Measurements from ENCODE around the gene LYL1.

LYL1 gene

DNA sequence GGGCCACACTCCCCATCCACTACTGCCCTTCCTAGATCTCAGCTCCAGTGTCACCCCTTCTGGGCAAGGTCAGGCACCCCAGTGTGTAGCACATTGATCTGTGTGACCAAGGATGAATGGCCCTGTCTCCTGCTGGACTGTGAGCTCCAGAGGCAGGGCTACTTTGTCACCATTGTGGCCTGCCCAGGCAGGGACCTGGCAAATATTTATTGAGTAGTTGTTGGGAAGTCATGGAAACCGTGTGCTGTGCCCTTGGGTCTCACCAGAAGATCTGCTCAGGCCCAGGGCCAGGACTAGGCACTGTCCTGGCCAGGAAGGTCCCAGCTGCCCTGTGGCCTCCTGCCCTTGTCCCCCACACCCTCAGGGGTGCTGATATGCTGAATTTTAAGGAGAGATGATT lies 25.9 kb upstream of the LYL1 start:
- DNase-seq = no peak

DNA sequence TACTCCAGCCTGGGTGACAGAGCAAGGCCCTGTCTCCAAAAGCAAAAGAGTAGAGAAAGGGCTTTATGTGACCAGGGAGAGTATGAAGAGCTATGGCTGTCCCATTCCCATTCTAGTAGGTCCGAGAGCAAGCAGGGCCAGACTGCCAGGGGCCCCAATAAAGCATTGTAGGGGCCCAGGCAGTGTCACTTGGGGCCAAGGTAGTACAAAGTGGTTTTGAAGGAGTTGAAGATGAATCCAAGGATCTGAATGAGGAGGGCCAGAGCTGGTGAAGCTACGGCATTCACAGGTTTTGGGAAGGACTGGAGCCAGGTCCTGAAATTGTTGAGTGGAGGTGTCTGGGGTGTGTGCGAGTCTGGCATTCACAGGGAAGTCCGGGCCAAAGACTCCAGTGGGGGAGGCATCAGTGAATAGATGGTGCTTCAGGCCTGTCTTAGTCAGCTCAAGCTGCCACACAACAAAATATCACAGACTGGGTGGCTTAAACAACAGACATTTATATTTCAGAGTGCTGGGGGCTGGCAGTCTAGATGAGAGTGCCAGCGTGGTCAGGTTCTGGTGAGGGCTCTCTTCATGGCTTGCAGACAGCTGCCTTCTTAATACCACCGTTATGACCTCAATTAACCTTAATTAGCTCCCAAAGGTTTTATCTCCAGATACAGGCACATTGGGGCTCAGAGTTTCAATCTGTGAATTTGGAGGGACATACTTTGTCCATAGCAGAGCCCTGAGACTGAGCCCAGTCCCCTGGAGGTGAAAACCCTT lies 25.3 kb upstream of the LYL1 start:
- no peak for DNase-seq

DNA sequence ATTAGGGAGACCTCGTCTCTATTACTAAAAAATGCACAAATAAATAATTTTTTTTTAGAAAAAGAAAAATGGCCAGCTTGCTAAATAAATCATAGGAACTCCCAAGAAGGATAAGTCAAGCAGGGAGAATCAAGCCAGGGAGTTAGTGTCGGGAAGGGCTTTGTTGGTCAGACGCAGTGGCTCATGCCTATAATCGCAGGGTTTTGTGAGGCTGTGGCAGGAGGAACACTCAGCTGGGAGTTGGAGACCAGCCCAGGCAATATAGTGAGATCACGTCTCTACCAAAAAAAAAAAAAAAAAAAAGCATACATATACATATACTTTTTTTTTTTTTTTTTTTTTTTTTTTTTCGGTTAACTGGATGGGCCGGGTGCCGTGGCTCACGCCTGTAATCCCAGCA lies 24.4 kb upstream of the LYL1 start:
- no peak for DNase-seq

DNA sequence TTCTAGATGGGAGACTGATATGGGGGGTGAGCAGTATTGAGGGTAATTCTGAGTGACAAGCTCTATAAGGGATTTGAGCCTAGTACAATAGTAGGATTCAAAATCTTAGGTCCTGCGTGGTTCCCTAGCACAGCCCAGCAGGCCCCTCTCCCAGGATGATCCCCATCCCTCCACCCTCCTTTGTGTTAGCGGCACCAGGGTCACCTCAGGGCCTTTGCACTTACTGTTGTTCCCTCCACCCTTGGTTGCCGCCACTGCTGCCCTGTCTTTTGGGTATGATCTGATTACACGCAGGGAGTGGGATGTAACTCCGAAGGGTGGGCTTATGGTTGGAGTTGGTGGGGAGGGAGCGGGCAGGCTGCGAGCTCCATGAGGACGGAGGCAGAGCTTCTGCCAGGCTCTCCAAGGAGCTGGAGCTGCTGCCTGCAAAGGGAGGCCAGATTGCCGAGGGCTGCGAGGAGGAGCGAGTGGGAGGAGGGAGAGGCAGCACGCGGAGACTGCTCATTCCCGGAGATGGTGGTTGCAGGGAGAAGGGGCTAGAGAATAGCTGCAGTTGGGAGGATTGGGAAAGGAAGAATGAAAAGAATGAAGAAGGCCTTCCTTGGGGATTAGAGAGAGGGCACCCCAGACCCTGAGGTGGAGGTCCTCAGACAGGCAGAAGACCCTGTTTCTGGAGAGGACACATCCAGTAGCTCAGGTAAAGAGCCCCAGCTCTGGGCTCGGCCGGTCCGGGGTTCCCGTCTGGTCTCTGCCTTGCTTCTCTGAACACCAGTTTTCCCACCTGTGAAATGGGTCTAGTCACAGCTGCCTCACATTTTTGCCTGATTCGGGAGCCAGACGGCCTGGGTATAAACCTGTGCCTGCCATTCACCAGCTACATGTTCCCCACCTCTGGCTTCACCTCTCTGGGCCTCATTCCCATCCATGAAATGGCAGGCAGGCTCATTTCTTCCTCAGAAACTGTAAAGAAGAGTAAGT lies 20.6 kb upstream of the LYL1 start:
- DNase-seq = no peak

DNA sequence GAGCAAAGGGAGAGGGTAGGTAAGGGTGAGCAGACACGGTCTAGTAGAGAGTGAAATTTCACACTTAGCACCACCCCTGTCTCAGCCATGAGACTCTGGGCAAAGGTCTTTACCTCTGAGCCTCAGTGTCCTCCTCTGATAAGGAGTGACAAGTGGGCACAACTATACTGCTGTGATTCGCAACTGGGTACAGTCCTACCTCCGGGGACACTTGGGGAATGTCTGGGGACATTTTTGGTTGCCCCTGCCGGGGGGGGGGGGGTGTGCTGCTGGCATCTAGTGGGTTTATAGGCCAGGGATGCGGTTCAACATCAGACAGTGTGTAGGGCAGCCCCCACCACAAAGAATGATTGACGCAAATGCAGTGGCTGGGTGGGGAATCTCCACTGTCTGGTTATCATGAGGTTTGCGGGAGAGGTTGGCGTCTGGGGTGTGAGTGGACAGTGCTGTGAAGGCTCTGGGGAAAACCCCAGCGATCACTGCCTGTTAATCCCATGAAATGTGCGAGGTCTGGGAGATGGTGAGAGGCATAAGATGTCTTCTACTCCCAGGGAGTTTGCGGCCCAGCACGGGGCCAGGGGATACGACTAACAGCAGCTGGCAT lies 19.7 kb upstream of the LYL1 start:
- no peak for DNase-seq

DNA sequence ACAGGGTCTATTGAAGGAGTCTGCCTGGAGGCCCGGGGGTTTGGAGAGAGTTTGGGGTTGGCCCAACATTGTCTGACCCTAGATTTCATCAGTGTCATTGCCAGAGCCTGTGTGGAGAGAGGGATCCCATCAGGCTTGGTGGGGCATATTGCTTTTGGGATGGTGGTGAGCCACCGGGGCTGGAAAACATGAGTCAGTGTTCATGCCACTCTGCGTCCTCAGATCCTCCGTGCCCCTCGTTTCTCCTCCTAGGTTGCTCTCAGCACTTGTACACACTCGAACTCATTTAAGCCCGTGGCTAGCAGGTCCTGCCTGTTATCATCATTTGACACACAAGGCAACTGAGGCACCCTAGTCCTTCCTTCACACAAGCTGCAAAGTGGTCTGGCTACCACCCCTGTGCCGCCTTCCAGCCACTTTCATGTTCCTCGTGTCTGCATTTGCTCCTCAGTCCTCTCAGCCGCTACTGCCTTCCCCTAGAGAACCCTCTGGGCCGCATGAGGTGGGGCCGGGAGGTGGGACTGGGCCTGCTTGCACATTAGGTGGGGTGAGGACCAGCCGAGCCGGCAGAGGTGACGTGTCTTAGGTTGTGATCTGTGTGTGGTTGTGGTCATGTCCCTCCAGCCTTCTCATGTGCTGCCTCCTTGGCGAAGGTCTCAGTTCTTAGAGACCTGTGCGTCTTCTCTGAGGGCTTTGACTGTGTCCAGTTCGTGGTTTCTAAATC lies 19.1 kb upstream of the LYL1 start:
- DNase-seq = no peak

DNA sequence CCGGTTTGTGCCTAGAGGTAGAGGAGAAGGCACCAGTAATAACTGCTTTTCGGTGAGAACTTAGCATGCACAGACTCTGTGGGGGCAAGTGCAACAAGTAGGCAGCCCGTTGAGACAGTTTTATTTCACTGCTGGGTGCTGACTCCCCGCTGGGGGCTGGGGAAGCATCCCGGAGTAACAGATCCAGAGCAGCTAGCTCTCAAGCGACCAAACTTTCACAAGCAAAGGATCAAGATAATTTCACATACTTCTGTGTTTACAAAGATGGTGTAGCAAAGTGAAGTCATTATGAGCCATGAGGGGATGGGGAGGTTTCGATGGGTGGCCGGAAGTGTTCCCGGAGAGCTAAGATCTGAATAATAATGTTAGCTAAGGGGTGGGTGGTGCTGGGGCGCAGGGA lies 18.2 kb upstream of the LYL1 start:
- DNase-seq = no peak

DNA sequence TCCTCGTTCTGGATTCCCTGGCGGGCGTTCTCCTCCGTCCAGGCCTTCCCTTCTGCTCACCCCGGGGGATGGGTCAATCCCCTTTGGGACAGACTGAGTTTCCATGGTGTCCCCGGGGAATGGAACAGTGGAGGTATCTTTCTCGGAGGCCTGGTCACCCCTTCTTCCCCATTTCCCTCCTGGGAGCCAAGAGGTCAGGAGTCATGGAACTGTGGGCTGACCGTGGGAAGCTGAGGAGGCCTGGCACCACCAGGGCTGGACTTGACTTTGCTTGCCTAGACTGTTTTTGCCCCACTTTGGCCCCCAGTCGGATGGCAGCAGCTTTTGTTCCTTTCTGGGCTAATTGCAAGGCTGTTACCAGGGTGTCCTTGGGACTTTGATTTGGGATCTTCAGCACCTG lies 17.4 kb upstream of the LYL1 start:
- DNase-seq = no peak

DNA sequence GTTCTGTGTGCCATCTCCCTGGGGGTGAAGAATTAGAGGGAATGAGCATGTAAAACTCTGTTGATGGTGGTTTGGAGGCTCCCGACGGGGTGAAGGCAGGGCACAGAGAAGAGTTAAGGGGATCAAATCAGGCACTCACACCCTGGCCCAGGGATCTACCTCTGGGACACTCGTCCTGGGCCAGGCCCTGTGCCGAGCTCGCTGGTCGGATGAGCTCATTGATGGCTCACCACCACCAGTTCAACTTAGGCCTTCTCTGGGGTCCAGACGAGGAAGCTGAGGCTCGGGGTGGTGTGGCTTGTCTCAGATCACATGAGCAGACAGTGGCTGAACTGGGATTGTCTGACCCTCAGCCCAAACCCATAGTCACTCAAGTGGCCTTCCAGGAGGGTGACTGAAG lies 17.0 kb upstream of the LYL1 start:
- DNase-seq = no peak

DNA sequence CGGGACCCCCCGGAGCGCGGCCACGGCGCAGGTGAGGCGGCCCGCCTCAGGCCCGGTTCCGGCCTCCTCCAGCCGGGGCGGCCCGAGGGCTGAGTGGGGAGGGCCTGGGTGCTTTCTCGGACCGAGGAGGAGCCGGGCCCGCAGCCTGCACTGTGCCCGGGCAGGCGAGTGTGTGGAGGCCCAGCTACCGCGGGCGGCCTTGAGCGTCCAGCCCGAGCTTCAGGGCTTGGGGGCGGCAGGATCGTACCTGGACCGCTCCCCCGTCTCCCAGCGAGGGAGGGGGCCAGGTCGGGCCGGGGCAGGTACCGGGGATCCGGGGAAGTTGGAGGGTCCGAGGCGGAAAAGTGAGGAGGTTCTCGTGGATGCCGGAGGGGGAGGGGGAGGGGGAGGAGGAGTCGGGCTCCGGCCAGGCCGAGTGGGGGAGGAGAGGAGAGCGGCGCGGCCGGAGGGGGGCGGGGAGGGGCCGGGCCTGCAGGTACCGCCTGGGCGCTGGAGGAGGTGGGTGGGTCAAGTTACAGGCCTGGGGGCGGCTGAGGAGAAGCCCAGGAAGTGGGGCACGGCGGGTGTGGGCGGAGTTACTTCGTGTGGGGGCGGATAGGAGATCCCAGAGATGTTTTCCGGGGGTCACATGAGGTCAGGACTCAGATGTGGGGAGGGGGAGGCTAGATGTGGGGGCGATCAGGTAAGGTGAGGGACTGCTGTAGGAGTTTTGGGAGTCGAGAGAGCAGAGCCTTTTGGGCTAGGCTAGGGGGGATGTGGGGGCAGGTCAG lies 16.0 kb upstream of the LYL1 start:
- DNase-seq = peak; percentile 45

DNA sequence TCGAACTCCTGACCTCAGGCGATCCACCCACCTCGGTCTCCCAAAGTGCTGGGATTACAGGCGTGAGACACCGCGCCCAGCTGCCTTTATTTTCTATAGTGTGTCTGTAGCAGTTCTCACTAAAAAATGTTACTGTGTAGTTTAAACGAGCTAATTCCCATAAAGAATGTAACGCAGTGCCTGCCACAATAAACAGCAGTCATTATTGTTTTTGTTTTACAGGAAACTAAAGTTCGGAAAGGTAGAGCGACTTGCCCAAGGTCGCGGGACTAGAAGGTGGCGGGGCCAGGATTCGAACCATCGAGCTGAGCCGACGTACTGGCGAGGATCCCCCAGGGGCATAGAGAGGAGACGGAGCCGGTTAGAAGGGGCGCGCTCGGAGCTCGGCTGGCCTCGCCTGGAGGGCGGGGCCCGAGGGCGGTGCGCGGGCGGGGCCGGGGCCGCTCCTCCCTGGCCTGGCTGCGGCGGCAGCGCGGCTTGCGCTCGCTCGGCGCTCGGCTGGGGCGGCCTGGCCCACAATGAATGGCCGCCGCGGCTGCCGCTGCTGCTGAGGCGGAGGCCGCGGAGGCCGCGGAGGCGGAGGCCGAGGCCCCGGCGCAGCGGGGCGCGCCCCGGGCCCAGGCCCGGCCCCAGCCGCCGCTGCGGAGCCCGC lies 15.2 kb upstream of the LYL1 start, which contains the start of gene NACC1:
Gene NACC1 (plus strand): TSS at position 493 of the 652 bp plus-strand sequence. CDS start 16,944 bp downstream, outside the sequence.
- peak; percentile 82 for DNase-seq

DNA sequence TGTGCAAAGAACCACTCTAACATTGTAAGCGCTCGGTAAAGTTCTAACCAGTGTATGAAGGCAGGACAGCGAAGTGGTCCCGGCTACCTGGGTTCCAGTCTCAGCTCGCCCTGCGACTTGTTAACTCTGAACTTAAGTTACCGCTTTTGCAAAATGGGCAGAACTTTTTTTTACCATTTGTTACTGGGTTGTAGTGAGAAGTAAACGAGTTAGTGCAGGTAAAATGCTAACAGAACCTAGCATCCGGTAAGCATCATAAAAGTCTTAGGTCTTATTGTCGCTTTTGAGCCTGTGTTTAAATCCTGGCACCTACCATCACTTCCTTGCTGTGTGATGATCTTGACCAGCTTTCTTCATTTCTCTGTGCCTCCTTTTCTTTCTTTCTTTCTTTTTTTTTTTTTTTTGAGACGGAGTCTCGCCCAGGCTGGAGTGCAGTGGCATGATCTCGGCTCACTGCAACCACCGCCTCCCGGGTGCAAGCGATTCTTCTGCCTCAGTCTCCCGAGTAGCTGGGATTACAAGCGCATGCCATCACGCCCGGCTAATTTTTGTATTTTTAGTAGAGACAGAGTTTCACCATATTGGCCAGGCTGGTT lies 14.6 kb upstream of the LYL1 start:
- DNase-seq = no peak

DNA sequence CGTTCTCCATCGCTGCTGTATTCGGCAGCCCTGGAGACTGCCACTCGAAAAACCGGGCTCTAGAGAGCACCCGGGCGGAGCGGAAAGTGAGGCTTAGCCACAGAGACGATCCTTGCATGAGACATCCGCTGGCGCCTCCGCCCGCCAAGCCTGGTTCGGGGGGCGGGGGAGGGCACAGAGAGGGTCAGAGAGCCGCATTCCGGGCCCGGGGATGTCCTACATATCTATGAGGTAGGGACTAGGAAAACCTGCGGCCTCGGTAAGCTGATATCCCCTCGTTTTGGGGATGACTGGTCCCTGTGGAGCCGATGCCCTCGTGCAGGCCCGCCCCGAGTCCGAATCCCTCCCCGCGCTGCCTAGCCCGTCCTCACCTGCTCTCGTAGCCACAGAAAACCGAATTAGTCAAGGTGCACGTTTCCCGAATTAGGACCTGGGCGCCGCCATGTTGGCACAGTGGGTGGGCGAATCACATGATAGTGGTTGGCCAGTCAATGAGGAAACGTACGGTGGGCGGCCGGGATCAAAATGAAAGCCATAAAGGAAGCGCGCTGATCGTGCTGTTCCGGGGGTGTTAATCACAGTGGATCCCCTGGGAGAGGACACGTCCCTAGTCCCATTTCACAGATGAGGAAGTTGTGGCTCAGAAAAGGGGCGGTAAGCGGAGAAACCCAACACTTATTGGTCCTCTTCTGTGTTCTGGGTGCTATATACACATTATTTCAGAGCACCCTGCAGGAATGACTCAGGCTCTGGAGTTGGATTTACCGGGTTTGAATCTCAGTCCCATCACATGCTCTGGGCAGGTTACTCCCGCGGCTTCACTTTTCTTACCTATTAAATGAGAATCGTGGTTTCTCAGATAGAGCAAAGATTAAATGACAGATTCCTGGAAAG lies 13.9 kb upstream of the LYL1 start, which contains the start of gene TRMT1:
Gene TRMT1 (minus strand): TSS at position 459 of the 894 bp plus-strand sequence. CDS start 341 bp downstream, at position 118.
- peak; percentile 89 for DNase-seq

DNA sequence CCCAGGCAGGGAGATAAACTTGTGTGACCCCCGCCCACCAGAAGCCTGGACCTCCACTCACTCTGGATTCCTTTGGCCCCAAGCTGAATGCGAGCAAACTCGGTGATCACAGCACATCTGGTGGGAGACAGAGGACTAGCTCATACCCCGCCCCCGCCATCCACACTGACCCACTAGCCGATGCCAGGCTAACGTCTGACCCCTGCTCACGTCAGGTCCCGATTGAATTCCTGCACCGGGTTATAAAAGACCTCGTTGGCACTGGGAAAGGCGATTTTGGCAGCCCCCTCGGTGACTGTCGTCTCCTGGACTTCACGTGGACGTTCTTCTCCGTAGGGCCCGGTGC lies 13.3 kb upstream of the LYL1 start:
- no peak for DNase-seq

DNA sequence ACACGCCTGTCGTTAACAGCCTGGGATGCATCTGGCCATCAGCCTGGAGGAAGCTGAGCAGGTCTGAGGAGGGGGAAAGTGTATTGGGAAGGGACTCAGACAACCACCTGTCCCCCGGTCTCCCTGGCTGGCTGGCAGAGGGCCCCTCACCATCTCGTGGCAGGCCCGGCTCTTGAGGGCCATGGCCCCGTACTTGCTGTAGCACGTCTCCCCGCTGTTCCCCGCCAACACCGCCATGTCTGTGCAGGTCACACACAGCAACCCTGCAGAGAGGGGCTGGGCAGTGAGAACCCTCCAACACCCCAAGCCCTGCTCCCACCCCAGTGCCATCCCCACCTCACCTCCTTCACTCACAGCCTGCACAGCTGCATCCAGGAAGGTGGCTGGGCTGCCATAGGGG lies 9.9 kb upstream of the LYL1 start:
- DNase-seq = no peak

DNA sequence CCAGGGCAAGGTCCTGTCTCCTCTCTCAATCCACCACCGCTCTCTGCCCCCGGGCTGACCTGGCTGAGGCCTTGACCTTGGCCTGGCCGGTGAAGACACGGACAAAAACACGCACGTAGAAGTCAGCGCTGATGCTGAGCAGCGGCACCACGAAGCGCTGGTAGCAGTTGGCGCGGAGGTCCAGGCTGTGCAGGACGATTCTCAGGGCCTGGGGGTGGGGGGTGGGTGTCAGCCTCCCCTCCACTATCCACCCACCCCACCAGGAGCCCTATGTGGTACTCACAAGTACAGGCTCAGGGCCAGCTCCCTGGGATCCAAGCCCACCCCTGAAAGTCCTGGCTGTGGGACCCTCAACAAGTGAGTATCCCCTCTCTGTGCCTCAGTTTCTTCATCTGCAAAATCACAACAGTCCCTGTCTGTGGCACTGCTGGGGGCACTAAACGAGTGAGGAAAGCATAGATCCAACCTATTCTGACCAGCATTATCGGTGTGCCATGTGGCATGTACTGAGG lies 7.5 kb upstream of the LYL1 start:
- DNase-seq = no peak

DNA sequence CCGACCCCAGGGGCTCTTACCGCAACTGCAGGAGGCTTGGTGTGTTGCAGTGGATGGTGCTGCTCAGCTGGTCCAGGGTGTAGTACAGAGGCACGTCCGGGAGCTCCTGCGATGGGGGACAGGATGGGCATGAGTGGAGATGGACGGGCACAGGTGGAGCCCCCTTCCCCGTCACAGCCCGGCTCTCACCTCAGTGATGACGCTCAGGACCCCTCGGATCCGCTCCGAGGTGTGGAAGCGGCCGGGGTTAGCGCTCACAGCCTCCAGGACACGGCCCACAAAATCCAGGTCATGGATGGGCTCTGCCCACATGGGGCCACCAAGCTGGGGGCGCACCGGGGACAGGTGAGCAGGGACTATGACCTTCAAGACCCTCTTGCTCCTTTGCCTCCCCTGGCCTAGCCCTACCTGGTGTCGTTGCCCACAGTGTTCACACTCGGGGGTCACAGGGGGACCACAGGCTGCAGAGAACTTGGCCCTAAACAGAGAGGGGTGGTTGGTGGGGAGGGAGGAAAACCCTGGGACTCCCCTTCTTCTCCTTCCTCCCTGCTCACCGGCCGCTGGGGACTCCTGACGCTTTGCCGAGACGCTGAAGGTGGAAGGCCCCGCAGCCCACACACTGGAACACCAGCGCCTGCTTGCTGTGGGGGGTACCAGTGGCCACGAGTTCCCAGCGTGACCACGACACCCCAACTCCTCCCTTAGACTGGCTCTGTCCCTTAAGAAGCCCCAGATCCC lies 6.9 kb upstream of the LYL1 start:
- no peak for DNase-seq

DNA sequence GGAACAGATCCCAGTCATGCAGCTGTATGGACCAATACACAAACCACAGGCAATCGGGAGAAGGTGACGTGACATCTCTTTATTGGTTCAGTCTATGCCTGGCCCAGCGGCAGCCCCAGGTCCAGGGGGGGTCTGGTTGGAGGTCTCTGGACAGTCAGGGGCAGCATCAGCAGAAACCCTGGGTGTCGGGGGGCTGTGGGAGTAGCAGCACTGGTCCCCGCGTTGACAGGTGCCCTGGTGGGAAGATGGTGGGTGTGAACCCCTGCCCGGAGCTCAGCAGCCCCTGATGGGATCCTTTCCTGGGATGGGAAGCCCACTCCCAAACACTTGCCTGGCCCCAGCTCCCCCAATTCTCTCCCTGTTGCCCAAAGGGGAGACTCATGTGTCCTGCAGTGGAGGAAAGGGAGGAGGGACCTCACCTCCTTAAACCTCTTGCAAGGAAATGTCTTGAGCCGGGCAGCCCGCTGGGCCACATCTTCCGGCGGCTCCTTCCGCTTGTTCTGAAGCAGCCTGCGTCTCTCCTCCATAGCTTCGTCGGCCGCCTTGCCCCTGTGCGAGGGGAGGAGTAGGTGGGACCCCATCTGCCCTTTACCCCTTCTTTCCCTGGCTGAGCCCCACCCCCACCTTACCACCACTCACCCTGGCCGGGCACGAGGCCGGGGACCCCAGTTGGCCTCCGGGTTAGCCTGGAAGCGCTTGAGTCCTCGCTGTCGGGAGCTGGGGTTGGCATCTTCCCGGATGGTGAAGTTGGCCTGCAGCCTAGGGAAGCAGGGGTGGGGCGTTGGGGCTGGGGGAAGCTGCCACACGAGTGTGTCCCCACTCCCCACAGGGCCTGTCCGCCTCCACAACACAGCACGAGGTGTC lies 2.4 kb upstream of the LYL1 start:
- DNase-seq = no peak
